B cell (primary cell): ENCODE results near the gene ADAM12. TPM values are rescaled to one million over a fixed set of nuclear protein-coding genes. Genes with fewer than 3 reads are reported as not detected.

Source experiments
- ATAC-seq: fragments of 200-7000 bp; cut with Tn5 transposase; one replicate; pipeline ENCODE4 v1.10.0; 2021; ENCODE audit warnings: low read depth, mild to moderate bottlenecking, moderate number of reproducible peaks, moderate library complexity
- CTCF ChIA-PET: fragments of 350-600 bp; sonication (Branson Sonifier 250); formaldehyde crosslinking; loops from one replicate; lab custom pipeline; 2021; ENCODE audit warnings: antibody characterized with exemption, inconsistent platforms; lab: Charles Lee
- POLR2A ChIA-PET: fragments of 350-600 bp; sonication (Branson Sonifier 250); formaldehyde crosslinking; loops from one replicate; lab custom pipeline; 2021; ENCODE audit warnings: antibody characterized with exemption; lab: Charles Lee
- DNase-seq: peaks from one replicate; pipeline ENCODE4 v3.0.0; 2013
- H2AFZ ChIP-seq: 2 replicates; pipeline ENCODE4 v1.6.1; 2012; ENCODE audit warnings: mild to moderate bottlenecking, low read depth, low read length; ENCODE audit not compliant: insufficient read depth, poor library complexity, severe bottlenecking
- H3K27ac ChIP-seq, 2 donors: 1 replicate in 1 of 2; 2 replicates in 1 of 2; pipeline ENCODE4 v1.5.1; 2012 to 2013; ENCODE audit warnings: low read length in 2 of 2, mild to moderate bottlenecking in 2 of 2, moderate library complexity in 1 of 2
- H3K27me3 ChIP-seq, 4 experiments: fragments of 200-600 bp in 1 of 4; sonication (generic) in 1 of 4; replicated peaks in 1 of 4; 1 replicate in 2 of 4; 2 replicates in 2 of 4; pipeline versions ENCODE4 v1.6.1 to v1.7.0; 2013 to 2016; ENCODE audit warnings: low read length in 3 of 4, mild to moderate bottlenecking in 2 of 4, mixed read lengths in 1 of 4, moderate library complexity in 1 of 4; ENCODE audit not compliant: insufficient read depth in 4 of 4, control insufficient read depth in 3 of 4; ENCODE audit errors: control extremely low read depth in 1 of 4
- H3K36me3 ChIP-seq, 2 experiments: replicated peaks in 1 of 2; 1 replicate in 1 of 2; 2 replicates in 1 of 2; pipeline versions ENCODE4 v1.6.1 to v1.7.1; 2013; ENCODE audit warnings: low read length in 1 of 2; ENCODE audit not compliant: insufficient read depth in 2 of 2, control insufficient read depth in 1 of 2; ENCODE audit errors: control extremely low read depth in 1 of 2, extremely low read depth in 1 of 2
- H3K4me1 ChIP-seq, 2 donors: fragments of 200-600 bp in 1 of 2; sonication (generic) in 1 of 2; 1 replicate in 1 of 2; 2 replicates in 1 of 2; pipeline versions ENCODE4 v1.5.1 to v1.6.1; 2013 to 2017; ENCODE audit warnings: low read length in 2 of 2; ENCODE audit not compliant: control insufficient read depth in 2 of 2, insufficient read depth in 2 of 2
- H3K4me2 ChIP-seq: replicated peaks from 2 replicates; pipeline ENCODE3; 2012; ENCODE audit warnings: mild to moderate bottlenecking, low read depth, low read length; ENCODE audit not compliant: poor library complexity, severe bottlenecking
- H3K4me3 ChIP-seq, 5 experiments: fragments of 200-600 bp in 1 of 5; sonication (generic) in 1 of 5; 1 replicate in 3 of 5; 2 replicates in 2 of 5; pipeline versions ENCODE4 v1.5.1 to v1.7.0; 2011 to 2016; ENCODE audit warnings: low read length in 4 of 5, mild to moderate bottlenecking in 4 of 5, low read depth in 2 of 5, control low read depth in 1 of 5, moderate library complexity in 1 of 5; ENCODE audit not compliant: insufficient read depth in 1 of 5; ENCODE audit errors: control extremely low read depth in 1 of 5, extremely low read depth in 1 of 5
- H3K79me2 ChIP-seq: fragments of 200-600 bp; sonication (generic); one replicate; pipeline ENCODE4 v1.6.0; 2016; ENCODE audit warnings: low read length; ENCODE audit not compliant: control insufficient read depth, insufficient read depth
- H3K9ac ChIP-seq: fragments of 200-600 bp; sonication (generic); 2 replicates; pipeline ENCODE4 v1.6.1; 2017; ENCODE audit warnings: mild to moderate bottlenecking, low read length, moderate library complexity
- H3K9me3 ChIP-seq, 3 donors: one replicate each; pipeline versions ENCODE4 v1.6.1 to v1.7.1; 2013; ENCODE audit warnings: low read length in 2 of 3; ENCODE audit not compliant: control insufficient read depth in 2 of 3, insufficient read depth in 1 of 3; ENCODE audit errors: control extremely low read depth in 1 of 3
- H4K20me1 ChIP-seq: 2 replicates; pipeline ENCODE4 v1.6.0; 2012; ENCODE audit warnings: mild to moderate bottlenecking, low read length; ENCODE audit not compliant: insufficient read depth, control insufficient read depth, poor library complexity, severe bottlenecking
- H3K27ac Mint-ChIP-seq: one replicate; pipeline ENCODE4 v1.8.0; 2021; ENCODE audit warnings: mixed read lengths
- H3K27me3 Mint-ChIP-seq: one replicate; pipeline ENCODE4 v1.8.0; 2021; ENCODE audit warnings: mixed read lengths
- H3K4me1 Mint-ChIP-seq: one replicate; pipeline ENCODE4 v1.8.0; 2021; ENCODE audit warnings: mixed read lengths
- H3K4me3 Mint-ChIP-seq: one replicate; pipeline ENCODE4 v1.8.0; 2021; ENCODE audit warnings: mixed read lengths
- H3K9me3 Mint-ChIP-seq: one replicate; pipeline ENCODE4 v1.8.0; 2022; ENCODE audit warnings: mixed read lengths; ENCODE audit not compliant: insufficient read depth
- EZH2 ChIP-seq: IDR thresholded peaks from 2 replicates; pipeline ENCODE4 v1.6.1; 2012; ENCODE audit warnings: borderline replicate concordance, low read depth, mild to moderate bottlenecking, moderate library complexity, low read length; ENCODE audit not compliant: insufficient read depth, poor library complexity, severe bottlenecking
- WGBS: methylation state at CpG from one replicate; pipeline ENCODE4 v1.1.5; 2013; ENCODE audit warnings: missing lambda C conversion rate; ENCODE audit not compliant: insufficient coverage; 5-methylcytosine and 5-hydroxymethylcytosine counted together
- intact Hi-C: fragments of 100-400 bp; cut with micrococcal nuclease; formaldehyde crosslinking; loops from one replicate; pipeline ENCODE4 v1.10.0; 2022
- polyA plus RNA-seq: library from polyadenylated mRNA; depleted of rRNA; stranded (reverse); fragments of >200 nt; gene quantifications from 2 replicates; pipeline ENCODE4 v1.2.3, GENCODE V29; 2012
- total RNA-seq, 2 donors: library from RNA; stranded (reverse); fragments of 120-200 nt in 1 of 2; gene quantifications; 1 replicate in 1 of 2; 2 replicates in 1 of 2; pipeline versions ENCODE4 v1.2.3 to v1.2.4, GENCODE V29; 2013 to 2022
- TF ChIP-seq, protein P1 (sequence below): fragments of 200-600 bp; IDR thresholded peaks from one replicate; pipeline ENCODE4 v1.8.0; 2022; ENCODE audit warnings: antibody characterized with exemption, mild to moderate bottlenecking

The ADAM12 gene
- total and polyA plus RNA-seq, 2 donors (not counting 1 experiment from before 2014, with no cell fraction given) = 0.01 to 0.22 TPM

DNA sequence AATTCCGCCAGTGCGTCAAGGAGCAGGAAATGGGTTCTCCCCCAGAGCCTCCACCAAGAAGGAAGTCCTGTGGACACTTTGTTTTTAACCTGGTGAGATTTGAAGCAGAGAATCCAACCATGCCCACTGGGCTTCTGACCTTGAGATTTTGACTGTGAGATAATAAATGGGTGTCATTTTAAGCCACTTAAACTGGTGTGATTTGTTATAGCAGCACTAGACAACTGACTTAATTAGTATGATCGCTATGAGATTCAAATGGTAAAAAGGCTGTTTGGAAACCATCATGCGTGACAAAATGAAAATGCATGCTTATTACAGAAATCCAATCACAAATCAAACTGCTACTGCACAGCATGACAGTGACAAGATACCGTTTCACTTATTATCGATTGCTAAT, 98.0 kb downstream of the ADAM12 start:
- no peaks in the 10 kb centered on the region for H3K4me1 ChIP-seq
- ATAC-seq (no peak), DNase-seq (no peak)
- H3K4me2 ChIP-seq = no peak overlapping the region
- H4K20me1 ChIP-seq = no peaks in the 10 kb centered on the region
- no peak overlapping the region for H3K9ac ChIP-seq
- peaks cover 6% of the 10 kb centered on the region for H3K27me3 Mint-ChIP-seq
- H3K79me2 ChIP-seq = no peaks in the 10 kb centered on the region
- H3K9me3 ChIP-seq = peaks cover 0 to 3% (median 0%) of the 10 kb centered on the region in 3 donors
- ChIA-PET POLR2A (no interaction called here), CTCF (no interaction called here)
- intact Hi-C loops = no loop called here
- H3K9me3 Mint-ChIP-seq = no peaks in the 10 kb centered on the region
- H3K36me3 ChIP-seq = no peaks in the 10 kb centered on the region
- no peak overlapping the region for H3K27ac ChIP-seq
- WGBS = no CpG with 5 or more reads among the region's 6 CpGs
- H2AFZ ChIP-seq = no peak overlapping the region
- H3K4me3 Mint-ChIP-seq = no peak overlapping the region
- H3K27me3 ChIP-seq = no peaks in the 10 kb centered on the region
- TF ChIP-seq, protein P1, sequence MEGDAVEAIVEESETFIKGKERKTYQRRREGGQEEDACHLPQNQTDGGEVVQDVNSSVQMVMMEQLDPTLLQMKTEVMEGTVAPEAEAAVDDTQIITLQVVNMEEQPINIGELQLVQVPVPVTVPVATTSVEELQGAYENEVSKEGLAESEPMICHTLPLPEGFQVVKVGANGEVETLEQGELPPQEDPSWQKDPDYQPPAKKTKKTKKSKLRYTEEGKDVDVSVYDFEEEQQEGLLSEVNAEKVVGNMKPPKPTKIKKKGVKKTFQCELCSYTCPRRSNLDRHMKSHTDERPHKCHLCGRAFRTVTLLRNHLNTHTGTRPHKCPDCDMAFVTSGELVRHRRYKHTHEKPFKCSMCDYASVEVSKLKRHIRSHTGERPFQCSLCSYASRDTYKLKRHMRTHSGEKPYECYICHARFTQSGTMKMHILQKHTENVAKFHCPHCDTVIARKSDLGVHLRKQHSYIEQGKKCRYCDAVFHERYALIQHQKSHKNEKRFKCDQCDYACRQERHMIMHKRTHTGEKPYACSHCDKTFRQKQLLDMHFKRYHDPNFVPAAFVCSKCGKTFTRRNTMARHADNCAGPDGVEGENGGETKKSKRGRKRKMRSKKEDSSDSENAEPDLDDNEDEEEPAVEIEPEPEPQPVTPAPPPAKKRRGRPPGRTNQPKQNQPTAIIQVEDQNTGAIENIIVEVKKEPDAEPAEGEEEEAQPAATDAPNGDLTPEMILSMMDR = no peak
- TF ChIP-seq EZH2 = no peak
- no peak overlapping the region for H3K27ac Mint-ChIP-seq
- H3K4me3 ChIP-seq = no peak overlapping the region
- no peaks in the 10 kb centered on the region for H3K4me1 Mint-ChIP-seq

DNA sequence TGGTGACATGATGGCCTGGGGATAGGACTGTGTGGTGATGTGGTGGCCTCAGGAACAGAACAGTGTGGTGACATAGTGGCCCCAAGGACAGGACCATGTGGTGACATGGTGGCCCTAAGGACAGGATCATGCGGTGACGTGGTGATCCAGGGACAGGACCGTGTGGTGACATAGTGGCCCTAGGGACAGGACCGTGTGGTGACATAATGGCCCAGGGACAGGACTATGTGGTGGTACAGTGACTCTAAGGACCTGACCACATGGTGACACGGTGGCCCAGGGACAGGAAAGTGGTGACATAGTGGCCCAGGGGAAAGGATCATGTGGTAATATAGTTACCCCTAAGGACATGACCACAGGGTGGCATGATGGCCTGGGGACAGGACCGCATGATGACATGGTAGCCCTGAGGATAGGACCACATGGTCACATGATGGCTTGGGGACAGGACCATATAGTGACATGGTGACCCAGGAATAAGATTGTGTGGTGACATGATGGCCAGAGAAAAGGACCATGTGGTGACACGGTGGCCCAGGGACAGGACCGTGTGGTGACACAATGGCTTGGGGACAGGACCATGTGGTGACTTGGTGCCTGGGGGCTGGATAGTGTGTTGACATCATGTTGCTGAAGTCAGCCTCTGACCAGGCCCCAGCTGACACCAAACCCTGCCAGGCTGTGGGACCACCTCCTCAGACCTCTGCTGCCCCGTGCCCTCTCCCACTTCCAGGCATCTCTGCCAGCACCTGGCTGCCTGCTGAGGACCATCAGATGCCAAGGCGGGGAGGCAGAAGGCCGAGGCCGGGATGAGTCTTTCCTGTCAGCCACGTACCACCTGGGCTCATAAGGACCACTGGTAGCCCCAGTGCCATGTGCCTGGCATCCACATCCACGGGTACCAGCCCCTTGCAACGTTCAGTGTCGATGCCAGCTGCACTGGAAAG, 99.5 kb downstream of the ADAM12 start:
- no peak overlapping the region for H3K4me3 ChIP-seq
- intact Hi-C loops = no loop called here
- H3K27ac Mint-ChIP-seq = no peak overlapping the region
- H3K27me3 Mint-ChIP-seq = peaks cover 5% of the 10 kb centered on the region
- no peak overlapping the region for H3K4me3 Mint-ChIP-seq
- CTCF ChIA-PET = no interaction called here
- TF ChIP-seq, protein P1 = no peak
- TF ChIP-seq EZH2 = no peak
- H3K79me2 ChIP-seq = no peaks in the 10 kb centered on the region
- H3K27me3 ChIP-seq = no peaks in the 10 kb centered on the region
- no peak for DNase-seq
- H4K20me1 ChIP-seq = no peaks in the 10 kb centered on the region
- H3K4me1 Mint-ChIP-seq = no peaks in the 10 kb centered on the region
- ATAC-seq = no peak
- no peak overlapping the region for H3K4me2 ChIP-seq
- H3K36me3 ChIP-seq = no peaks in the 10 kb centered on the region
- no peak overlapping the region for H3K9ac ChIP-seq
- H3K4me1 ChIP-seq = no peaks in the 10 kb centered on the region
- WGBS = 93% methylated on average over 16 of the region's 16 CpGs
- H3K9me3 Mint-ChIP-seq = no peaks in the 10 kb centered on the region
- no peak overlapping the region for H3K27ac ChIP-seq
- POLR2A ChIA-PET = no interaction called here
- H3K9me3 ChIP-seq = peaks cover 0 to 3% (median 0%) of the 10 kb centered on the region in 3 donors
- H2AFZ ChIP-seq = no peak overlapping the region
